Activated naive CD8-positive, alpha-beta T cell treated with anti-CD3 and anti-CD28 coated beads for 36 hours (primary cell): ENCODE results near the gene IRAK3. TPM values are rescaled to one million over a fixed set of nuclear protein-coding genes. Genes with fewer than 3 reads are reported as not detected.

ENCODE experiments used
- DNase-seq: peaks from one replicate; pipeline ENCODE4 v3.0.0; 2021
- H3K27ac Mint-ChIP-seq: one replicate; pipeline ENCODE4 v1.8.0; 2022; ENCODE audit warnings: mild to moderate bottlenecking, moderate library complexity, mixed read lengths
- H3K27me3 Mint-ChIP-seq: one replicate; pipeline ENCODE4 v1.8.0; 2022; ENCODE audit warnings: mild to moderate bottlenecking, mixed read lengths
- H3K36me3 Mint-ChIP-seq: one replicate; pipeline ENCODE4 v1.8.0; 2021; ENCODE audit warnings: mild to moderate bottlenecking, mixed read lengths
- H3K4me1 Mint-ChIP-seq: one replicate; pipeline ENCODE4 v1.8.0; 2021; ENCODE audit warnings: mixed read lengths
- H3K4me3 Mint-ChIP-seq: one replicate; pipeline ENCODE4 v1.8.0; 2022; ENCODE audit warnings: mild to moderate bottlenecking, moderate library complexity, mixed read lengths
- H3K9me3 Mint-ChIP-seq: one replicate; pipeline ENCODE4 v1.8.0; 2022; ENCODE audit warnings: mixed read lengths
- total RNA-seq, 2 experiments: library from RNA; stranded (reverse); gene quantifications; one replicate each; pipeline ENCODE4 v1.2.3, GENCODE V29; 2021

IRAK3 gene
- total RNA-seq, 2 experiments from 2014 or later, result 0.30 to 0.33 TPM

- Mint-ChIP-seq H3K27ac (no peak overlapping the region), H3K36me3 (no peaks in the 10 kb centered on the region), H3K4me1 (no peaks in the 10 kb centered on the region), H3K27me3 (no peaks in the 10 kb centered on the region), H3K4me3 (no peak overlapping the region), H3K9me3 (no peaks in the 10 kb centered on the region)
- no peak for DNase-seq
Observed at GRCh38 chr12:66247741-66248140, 58.7 kb downstream of the IRAK3 start.

GRCh38 chr12:66251049-66251448 lies 62.0 kb downstream of the IRAK3 start:
- no peaks in the 10 kb centered on the region for H3K4me1 Mint-ChIP-seq
- H3K9me3 Mint-ChIP-seq, result no peaks in the 10 kb centered on the region
- no peak overlapping the region for H3K4me3 Mint-ChIP-seq
- H3K36me3 Mint-ChIP-seq, result no peaks in the 10 kb centered on the region
- peaks cover 5% of the 10 kb centered on the region for H3K27me3 Mint-ChIP-seq
- no peak overlapping the region for H3K27ac Mint-ChIP-seq
- DNase-seq, result no peak

DNA sequence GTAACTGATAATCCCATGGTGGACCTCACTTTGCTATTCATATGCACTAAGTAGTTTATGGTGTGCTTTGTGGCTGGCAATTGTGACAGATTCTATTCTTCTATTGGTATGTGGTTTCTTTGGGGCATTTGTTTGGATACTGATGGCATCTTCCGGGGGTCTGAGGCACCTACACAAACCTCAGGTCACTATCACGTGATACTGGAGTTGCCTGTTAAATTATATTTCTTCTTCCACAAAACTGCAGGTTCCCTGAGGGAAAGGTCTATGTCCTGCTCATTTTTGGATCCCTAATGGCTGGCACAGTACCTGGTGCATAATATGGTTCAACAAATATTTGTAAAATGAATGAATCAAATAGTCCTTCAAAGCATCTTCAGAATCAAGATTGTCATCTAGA lies 63.8 kb downstream of the IRAK3 start:
- H3K9me3 Mint-ChIP-seq, result no peaks in the 10 kb centered on the region
- no peak overlapping the region for H3K27ac Mint-ChIP-seq
- H3K4me1 Mint-ChIP-seq, result no peaks in the 10 kb centered on the region
- H3K4me3 Mint-ChIP-seq, result no peak overlapping the region
- H3K27me3 Mint-ChIP-seq, result peaks cover 5% of the 10 kb centered on the region
- no peaks in the 10 kb centered on the region for H3K36me3 Mint-ChIP-seq
- no peak for DNase-seq

DNA sequence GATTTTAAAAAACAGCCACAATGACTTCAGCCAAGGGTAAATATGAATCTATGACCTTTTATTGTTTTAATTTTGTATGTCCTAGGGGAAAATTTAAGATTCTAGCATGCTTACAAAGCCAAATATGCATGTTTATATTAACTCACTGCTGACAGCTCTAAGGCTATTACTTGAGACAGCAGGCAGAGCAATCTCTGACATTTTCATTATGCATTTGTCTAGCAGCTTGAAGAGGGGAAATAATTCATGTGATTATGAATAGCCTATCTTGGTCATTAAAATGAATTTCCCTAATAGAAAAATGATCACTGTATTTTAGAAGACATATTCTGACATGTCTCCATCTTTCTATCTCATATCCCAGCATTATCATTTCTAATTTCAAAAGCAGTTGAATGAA lies 66.7 kb downstream of the IRAK3 start:
- no peak for DNase-seq
- Mint-ChIP-seq H3K4me1 (no peaks in the 10 kb centered on the region), H3K27me3 (peaks cover 5% of the 10 kb centered on the region), H3K9me3 (no peaks in the 10 kb centered on the region), H3K36me3 (no peaks in the 10 kb centered on the region), H3K27ac (no peak overlapping the region), H3K4me3 (no peak overlapping the region)

GRCh38 chr12:66258011-66258410 lies 69.0 kb downstream of the IRAK3 start:
- Mint-ChIP-seq H3K27ac (no peak overlapping the region), H3K36me3 (no peaks in the 10 kb centered on the region), H3K27me3 (peaks cover 5% of the 10 kb centered on the region), H3K9me3 (no peaks in the 10 kb centered on the region), H3K4me3 (no peak overlapping the region), H3K4me1 (no peaks in the 10 kb centered on the region)
- no peak for DNase-seq

GRCh38 chr12:66262737-66263136 lies 73.7 kb downstream of the IRAK3 start:
- DNase-seq, result no peak
- no peak overlapping the region for H3K4me3 Mint-ChIP-seq
- no peak overlapping the region for H3K27ac Mint-ChIP-seq
- H3K36me3 Mint-ChIP-seq, result no peaks in the 10 kb centered on the region
- H3K9me3 Mint-ChIP-seq, result no peaks in the 10 kb centered on the region
- H3K4me1 Mint-ChIP-seq, result no peaks in the 10 kb centered on the region
- peaks cover 6% of the 10 kb centered on the region for H3K27me3 Mint-ChIP-seq

GRCh38 chr12:66268562-66268961 lies 79.5 kb downstream of the IRAK3 start:
- Mint-ChIP-seq H3K36me3 (no peaks in the 10 kb centered on the region), H3K27ac (no peak overlapping the region), H3K9me3 (no peaks in the 10 kb centered on the region), H3K4me1 (no peaks in the 10 kb centered on the region), H3K4me3 (no peak overlapping the region), H3K27me3 (peaks cover 6% of the 10 kb centered on the region)
- DNase-seq, result no peak

GRCh38 chr12:66269142-66269541 lies 80.1 kb downstream of the IRAK3 start:
- H3K27ac Mint-ChIP-seq, result no peak overlapping the region
- no peak overlapping the region for H3K4me3 Mint-ChIP-seq
- H3K27me3 Mint-ChIP-seq, result peaks cover 6% of the 10 kb centered on the region
- DNase-seq, result no peak
- H3K36me3 Mint-ChIP-seq, result no peaks in the 10 kb centered on the region
- H3K9me3 Mint-ChIP-seq, result no peaks in the 10 kb centered on the region
- no peaks in the 10 kb centered on the region for H3K4me1 Mint-ChIP-seq

GRCh38 chr12:66269757-66270383 lies 80.9 kb downstream of the IRAK3 start:
- H3K9me3 Mint-ChIP-seq, result no peaks in the 10 kb centered on the region
- H3K27ac Mint-ChIP-seq, result no peak overlapping the region
- H3K4me1 Mint-ChIP-seq, result no peaks in the 10 kb centered on the region
- H3K4me3 Mint-ChIP-seq, result no peak overlapping the region
- H3K36me3 Mint-ChIP-seq, result no peaks in the 10 kb centered on the region
- DNase-seq, result no peak
- no peaks in the 10 kb centered on the region for H3K27me3 Mint-ChIP-seq

DNA sequence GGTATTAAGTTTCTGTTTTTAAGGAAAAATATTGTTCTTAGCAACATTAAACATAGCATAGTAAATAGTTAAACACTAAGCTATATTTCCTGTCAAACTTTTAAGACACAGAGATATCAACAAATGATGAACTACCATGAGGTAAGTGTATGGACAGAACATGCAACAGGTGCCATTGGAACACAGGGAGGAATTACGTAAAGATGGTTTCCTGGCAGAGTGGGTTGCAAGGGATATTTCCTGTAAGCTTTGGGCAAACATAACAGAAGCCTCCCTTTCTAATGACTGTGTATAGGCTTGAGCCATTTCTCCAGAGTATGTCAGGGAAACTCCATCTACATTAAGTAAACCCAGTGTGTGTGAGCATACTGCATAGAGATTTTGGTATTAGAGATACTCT lies 81.6 kb downstream of the IRAK3 start:
- DNase-seq, result no peak
- no peak overlapping the region for H3K27ac Mint-ChIP-seq
- no peaks in the 10 kb centered on the region for H3K36me3 Mint-ChIP-seq
- no peak overlapping the region for H3K4me3 Mint-ChIP-seq
- no peaks in the 10 kb centered on the region for H3K9me3 Mint-ChIP-seq
- H3K4me1 Mint-ChIP-seq, result no peaks in the 10 kb centered on the region
- no peaks in the 10 kb centered on the region for H3K27me3 Mint-ChIP-seq

- Mint-ChIP-seq H3K9me3 (no peaks in the 10 kb centered on the region), H3K4me1 (peaks cover 3% of the 10 kb centered on the region), H3K27me3 (no peaks in the 10 kb centered on the region), H3K27ac (no peak overlapping the region), H3K36me3 (no peaks in the 10 kb centered on the region), H3K4me3 (no peak overlapping the region)
- no peak for DNase-seq
Observed at GRCh38 chr12:66272650-66273049, 83.6 kb downstream of the IRAK3 start.

GRCh38 chr12:66273147-66273546 lies 84.1 kb downstream of the IRAK3 start:
- Mint-ChIP-seq H3K9me3 (no peaks in the 10 kb centered on the region), H3K27me3 (no peaks in the 10 kb centered on the region), H3K36me3 (no peaks in the 10 kb centered on the region), H3K4me3 (no peak overlapping the region), H3K4me1 (peaks cover 3% of the 10 kb centered on the region), H3K27ac (no peak overlapping the region)
- DNase-seq, result no peak

DNA sequence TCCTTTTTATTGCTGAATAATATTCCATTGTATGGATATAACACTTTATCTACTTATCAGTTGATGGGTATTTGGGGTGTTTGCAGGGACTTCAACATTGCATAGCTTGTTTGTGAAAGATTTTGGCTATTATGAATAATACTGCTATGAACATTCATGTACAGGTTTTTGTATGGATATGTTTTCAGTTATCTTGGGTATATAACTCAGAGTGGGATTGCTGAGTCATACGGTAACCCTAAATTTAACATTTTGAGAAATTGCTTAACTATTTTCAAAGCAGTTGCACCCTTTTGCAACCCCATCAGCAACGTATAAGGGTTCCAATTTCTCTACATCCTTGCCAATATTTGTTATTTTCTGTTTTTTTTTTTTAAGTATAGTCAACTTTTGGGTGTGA lies 86.0 kb downstream of the IRAK3 start:
- no peaks in the 10 kb centered on the region for H3K27me3 Mint-ChIP-seq
- H3K9me3 Mint-ChIP-seq, result no peaks in the 10 kb centered on the region
- H3K36me3 Mint-ChIP-seq, result no peaks in the 10 kb centered on the region
- DNase-seq, result no peak
- peaks cover 12% of the 10 kb centered on the region for H3K4me1 Mint-ChIP-seq
- no peak overlapping the region for H3K27ac Mint-ChIP-seq
- no peak overlapping the region for H3K4me3 Mint-ChIP-seq

- no peak overlapping the region for H3K4me3 Mint-ChIP-seq
- peak; percentile 11 for DNase-seq
- peaks cover 2% of the 10 kb centered on the region for H3K36me3 Mint-ChIP-seq
- H3K4me1 Mint-ChIP-seq, result peaks cover 25% of the 10 kb centered on the region
- H3K27ac Mint-ChIP-seq, result no peak overlapping the region
- H3K27me3 Mint-ChIP-seq, result no peaks in the 10 kb centered on the region
- H3K9me3 Mint-ChIP-seq, result peaks cover 7% of the 10 kb centered on the region
Observed at GRCh38 chr12:66279123-66279712, 90.2 kb downstream of the IRAK3 start.

- Mint-ChIP-seq H3K9me3 (peaks cover 7% of the 10 kb centered on the region), H3K36me3 (peaks cover 2% of the 10 kb centered on the region), H3K27ac (no peak overlapping the region), H3K27me3 (no peaks in the 10 kb centered on the region), H3K4me3 (no peak overlapping the region), H3K4me1 (peaks cover 29% of the 10 kb centered on the region)
- DNase-seq, result no peak
Observed at GRCh38 chr12:66280561-66280960, 91.5 kb downstream of the IRAK3 start.

GRCh38 chr12:66282244-66282643 lies 93.2 kb downstream of the IRAK3 start:
- no peak for DNase-seq
- no peak overlapping the region for H3K4me3 Mint-ChIP-seq
- peaks cover 7% of the 10 kb centered on the region for H3K9me3 Mint-ChIP-seq
- peaks cover 4% of the 10 kb centered on the region for H3K36me3 Mint-ChIP-seq
- H3K4me1 Mint-ChIP-seq, result peaks cover 36% of the 10 kb centered on the region
- H3K27ac Mint-ChIP-seq, result no peak overlapping the region
- no peaks in the 10 kb centered on the region for H3K27me3 Mint-ChIP-seq
